HG02623 (cell line): ENCODE measurements around the gene LAMA5.

Experiments
- ATAC-seq: cut with Tn5 transposase; IDR thresholded peaks from one replicate; pipeline ENCODE4 v1.9.1; 2021; ENCODE audit warnings: moderate library complexity; ENCODE audit not compliant: unreplicated experiment

Gene LAMA5

GRCh38 chr20:62405108-62405980 lies 38.2 kb upstream of the LAMA5 start:
- no peak for ATAC-seq

GRCh38 chr20:62404761-62405107 lies 37.6 kb upstream of the LAMA5 start:
- ATAC-seq = no peak

- ATAC-seq = no peak
Observed at GRCh38 chr20:62404112-62404665, 37.1 kb upstream of the LAMA5 start.

GRCh38 chr20:62403331-62403730 lies 36.2 kb upstream of the LAMA5 start:
- ATAC-seq = no peak

GRCh38 chr20:62402456-62403150 lies 35.5 kb upstream of the LAMA5 start:
- no peak for ATAC-seq

- no peak for ATAC-seq
Observed at GRCh38 chr20:62401331-62401779, 34.2 kb upstream of the LAMA5 start.

GRCh38 chr20:62400541-62400940 lies 33.4 kb upstream of the LAMA5 start:
- no peak for ATAC-seq

GRCh38 chr20:62400021-62400420 lies 32.9 kb upstream of the LAMA5 start:
- ATAC-seq = no peak

- ATAC-seq = no peak
Observed at GRCh38 chr20:62398120-62398821, 31.2 kb upstream of the LAMA5 start.

- ATAC-seq = no peak
Observed at GRCh38 chr20:62396367-62397239, 29.5 kb upstream of the LAMA5 start.

GRCh38 chr20:62395311-62396242 lies 28.5 kb upstream of the LAMA5 start:
- no peak for ATAC-seq

GRCh38 chr20:62394248-62395245 lies 27.4 kb upstream of the LAMA5 start:
- ATAC-seq = no peak

GRCh38 chr20:62393830-62394229 lies 26.7 kb upstream of the LAMA5 start:
- no peak for ATAC-seq

GRCh38 chr20:62393335-62393665 lies 26.2 kb upstream of the LAMA5 start:
- no peak for ATAC-seq

GRCh38 chr20:62392621-62393334 lies 25.7 kb upstream of the LAMA5 start:
- no peak for ATAC-seq

GRCh38 chr20:62392077-62392418 lies 24.9 kb upstream of the LAMA5 start:
- ATAC-seq = no peak

- ATAC-seq = no peak
Observed at GRCh38 chr20:62391165-62392076, 24.3 kb upstream of the LAMA5 start.
